GM23338 (cell line): ENCODE measurements around the gene CSNK1A1.

ENCODE experiments used
- CREB1 ChIP-seq: fragments of 250-450 bp; sonication (Bioruptor Pico); IDR thresholded peaks from 2 replicates; pipeline ENCODE4 v1.5.0; 2020; ENCODE audit warnings: low read depth, mild to moderate bottlenecking, moderate library complexity
- CTCF ChIP-seq, 2 experiments: fragments of 200-600 bp in 1 of 2; sonication (generic) in 1 of 2; conservative IDR thresholded peaks; 2 replicates each; pipeline versions ENCODE4 v1.5.1 to v1.6.1; 2016 to 2017; ENCODE audit warnings: antibody characterized with exemption in 2 of 2, low read depth in 2 of 2, mild to moderate bottlenecking in 2 of 2, moderate library complexity in 1 of 2
- ETS1 ChIP-seq: IDR thresholded peaks from 2 replicates; pipeline ENCODE4 v1.6.1; 2016; ENCODE audit warnings: antibody characterized with exemption
- EZH2 ChIP-seq: fragments of 200-600 bp; sonication (generic); IDR thresholded peaks from one replicate; pipeline ENCODE4 v1.8.0; 2017; ENCODE audit warnings: antibody characterized with exemption, mild to moderate bottlenecking, low read depth; ENCODE audit not compliant: unreplicated experiment
- EZH2phosphoT487 ChIP-seq: fragments of 200-600 bp; sonication (generic); IDR thresholded peaks from one replicate; pipeline ENCODE4 v1.8.1; 2018; ENCODE audit warnings: antibody characterized with exemption; ENCODE audit not compliant: unreplicated experiment
- JUNB ChIP-seq: IDR thresholded peaks from one replicate; pipeline ENCODE4 v1.6.1; 2016; ENCODE audit warnings: antibody characterized with exemption; ENCODE audit not compliant: unreplicated experiment
- NANOG ChIP-seq: IDR thresholded peaks from 2 replicates; pipeline ENCODE4 v1.6.1; 2016; ENCODE audit warnings: antibody characterized with exemption, borderline replicate concordance
- POLR2AphosphoS5 ChIP-seq: IDR thresholded peaks from 2 replicates; pipeline ENCODE4 v1.6.1; 2016; ENCODE audit warnings: antibody characterized with exemption, low read depth
- REST ChIP-seq: IDR thresholded peaks from one replicate; pipeline ENCODE4 v1.6.1; 2018; ENCODE audit warnings: antibody characterized with exemption; ENCODE audit not compliant: unreplicated experiment
- ZNF114 ChIP-seq: fragments of 250-450 bp; sonication (Bioruptor Pico); IDR thresholded peaks from 2 replicates; pipeline ENCODE4 v1.5.0; 2020; ENCODE audit warnings: mild to moderate bottlenecking, moderate library complexity
- ZNF331 ChIP-seq: fragments of 250-450 bp; sonication (Bioruptor Pico); IDR thresholded peaks from 2 replicates; pipeline ENCODE4 v1.5.0; 2020; ENCODE audit warnings: low read depth, mild to moderate bottlenecking, moderate library complexity
- ZNF462 ChIP-seq: fragments of 250-450 bp; sonication (Bioruptor Pico); IDR thresholded peaks from 2 replicates; pipeline ENCODE4 v1.5.0; 2020; ENCODE audit warnings: mild to moderate bottlenecking, moderate library complexity

GRCh38 chr5:149453618-149454415 is 97.4 kb downstream of the CSNK1A1 start:
- no peak for TF ChIP-seq CTCF (conservative IDR thresholded peaks at IDR 0.05; ENCODE audit: low read depth in 2 of 2)
- no peak for TF ChIP-seq EZH2
- TF ChIP-seq POLR2AphosphoS5, result no peak
- TF ChIP-seq NANOG, result no peak
- no peak for TF ChIP-seq EZH2phosphoT487
- no peak for TF ChIP-seq JUNB
- no peak for TF ChIP-seq REST
- no peak for TF ChIP-seq CREB1 (CRISPR knock-in tag)
- no peak for TF ChIP-seq ETS1
- no peak for TF ChIP-seq ZNF114 (CRISPR knock-in tag)
- no peak for TF ChIP-seq ZNF462 (CRISPR knock-in tag)
- TF ChIP-seq ZNF331, result no peak
